Subcutaneous adipose tissue (tissue), 4 donors: ENCODE data around the gene PARK7. TPM values are rescaled to one million over a fixed set of nuclear protein-coding genes. Genes with fewer than 3 reads are reported as not detected.

ENCODE experiments used
- total RNA-seq, 4 donors: library from RNA; depleted of rRNA; stranded (reverse); fragments of >200 nt; gene quantifications; one replicate each; pipeline ENCODE4 v1.1.0, GENCODE V29; 2016
- TF ChIP-seq, protein P1 (sequence below): fragments of 450-650 bp; IDR thresholded peaks from one replicate; pipeline ENCODE4 v1.5.1; 2016; ENCODE audit warnings: low read depth, mild to moderate bottlenecking, control low read depth, antibody characterized with exemption, moderate library complexity

Gene PARK7
- total RNA-seq, 4 donors from 2014 or later, result 195 to 251 (median 215) TPM

GRCh38 chr1:8015036-8015808 is 53.7 kb downstream of the PARK7 start:
- TF ChIP-seq, protein P1, sequence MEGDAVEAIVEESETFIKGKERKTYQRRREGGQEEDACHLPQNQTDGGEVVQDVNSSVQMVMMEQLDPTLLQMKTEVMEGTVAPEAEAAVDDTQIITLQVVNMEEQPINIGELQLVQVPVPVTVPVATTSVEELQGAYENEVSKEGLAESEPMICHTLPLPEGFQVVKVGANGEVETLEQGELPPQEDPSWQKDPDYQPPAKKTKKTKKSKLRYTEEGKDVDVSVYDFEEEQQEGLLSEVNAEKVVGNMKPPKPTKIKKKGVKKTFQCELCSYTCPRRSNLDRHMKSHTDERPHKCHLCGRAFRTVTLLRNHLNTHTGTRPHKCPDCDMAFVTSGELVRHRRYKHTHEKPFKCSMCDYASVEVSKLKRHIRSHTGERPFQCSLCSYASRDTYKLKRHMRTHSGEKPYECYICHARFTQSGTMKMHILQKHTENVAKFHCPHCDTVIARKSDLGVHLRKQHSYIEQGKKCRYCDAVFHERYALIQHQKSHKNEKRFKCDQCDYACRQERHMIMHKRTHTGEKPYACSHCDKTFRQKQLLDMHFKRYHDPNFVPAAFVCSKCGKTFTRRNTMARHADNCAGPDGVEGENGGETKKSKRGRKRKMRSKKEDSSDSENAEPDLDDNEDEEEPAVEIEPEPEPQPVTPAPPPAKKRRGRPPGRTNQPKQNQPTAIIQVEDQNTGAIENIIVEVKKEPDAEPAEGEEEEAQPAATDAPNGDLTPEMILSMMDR, result no peak

GRCh38 chr1:8015809-8016165 is 54.3 kb downstream of the PARK7 start:
- TF ChIP-seq, protein P1, result no peak

DNA sequence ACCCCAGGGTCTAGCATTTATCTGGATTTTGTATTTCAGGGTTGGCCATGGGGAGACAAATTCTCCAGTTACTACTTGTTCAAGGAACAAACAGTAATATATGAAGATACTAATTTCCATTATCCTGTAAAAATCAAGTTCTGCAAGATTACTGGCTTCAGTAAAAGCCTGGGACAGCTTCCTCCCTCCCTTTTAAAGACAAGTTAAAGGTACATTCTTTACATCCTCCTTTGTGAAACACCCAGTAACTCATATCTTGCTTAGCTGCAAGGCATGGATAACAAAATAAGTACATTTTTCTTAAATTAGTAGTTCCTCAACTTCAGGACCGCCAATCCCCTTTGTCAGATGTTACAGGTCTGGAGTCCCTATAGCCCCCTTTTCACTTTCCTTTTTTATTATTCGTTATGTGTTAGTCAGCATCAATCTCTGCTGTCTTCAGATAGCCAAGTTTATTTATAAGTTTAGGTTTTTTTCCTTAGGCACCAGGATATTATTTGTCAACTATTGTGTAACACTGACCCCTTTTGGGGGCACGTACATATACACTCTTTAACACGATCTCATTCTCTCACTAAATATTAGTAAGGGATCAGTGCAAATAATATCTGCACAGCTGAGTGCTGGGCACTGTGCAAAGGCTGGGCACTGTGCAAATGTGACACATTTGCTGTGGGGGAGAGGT is 54.8 kb downstream of the PARK7 start:
- TF ChIP-seq, protein P1, result no peak

DNA sequence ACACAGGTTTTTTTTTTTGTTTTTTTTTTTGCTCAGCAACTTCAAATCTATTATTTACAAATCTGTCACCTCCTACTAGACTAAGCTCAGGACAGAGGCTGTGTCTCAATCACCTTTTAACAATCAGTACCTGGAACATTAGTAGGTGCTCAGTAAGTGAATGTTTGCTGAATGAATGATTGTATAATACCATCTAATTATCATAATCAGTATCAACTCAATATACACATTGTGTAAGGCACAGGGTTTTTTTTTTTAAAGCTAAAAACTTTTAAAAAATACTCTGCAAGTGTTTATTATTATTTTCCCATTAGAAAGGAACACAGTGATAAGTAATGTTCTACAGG is 55.4 kb downstream of the PARK7 start:
- TF ChIP-seq, protein P1, result no peak

DNA sequence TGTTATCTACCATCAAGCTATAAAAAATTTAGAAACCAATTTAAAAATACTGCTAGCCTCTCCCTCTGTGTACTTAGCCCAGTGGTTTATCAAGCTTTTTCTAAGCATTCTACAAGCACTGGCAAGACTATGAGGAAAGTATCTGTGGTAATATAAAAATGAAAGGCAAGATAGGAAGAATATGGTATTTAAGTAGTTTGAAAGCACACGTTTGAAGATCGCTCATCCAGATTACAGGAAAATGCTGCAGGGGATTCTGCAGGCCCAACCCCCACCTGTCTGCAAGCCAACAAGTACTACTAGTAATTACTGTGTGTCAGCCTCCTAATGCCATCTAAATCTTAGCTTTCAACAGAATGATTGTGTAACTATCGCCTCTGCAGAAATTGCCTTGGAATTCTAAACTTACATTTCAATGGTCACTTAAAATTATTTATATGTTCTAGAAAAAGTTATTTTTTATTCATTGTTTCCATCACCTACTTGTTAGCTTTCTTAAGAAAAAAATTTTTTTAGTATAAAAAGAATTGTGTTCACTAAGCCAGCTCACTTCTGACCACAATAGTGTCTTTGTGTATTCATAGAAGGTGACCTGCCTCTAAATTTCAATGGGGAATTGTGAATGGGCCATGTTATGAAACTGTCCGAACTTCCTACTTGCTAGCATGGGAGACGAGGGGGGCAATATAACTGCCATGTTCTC is 56.1 kb downstream of the PARK7 start:
- TF ChIP-seq, protein P1, result no peak

GRCh38 chr1:8018492-8019228 is 57.1 kb downstream of the PARK7 start:
- TF ChIP-seq, protein P1, result no peak
